Thyroid gland (tissue), 4 donors: ENCODE data around the gene STUB1. TPM values are rescaled to one million over a fixed set of nuclear protein-coding genes. Genes with fewer than 3 reads are reported as not detected.

ENCODE experiments used
- DNase-seq, 2 donors: peaks; one replicate each; pipeline ENCODE4 v3.0.0-alpha.2; 2019
- H3K27ac ChIP-seq, 3 donors: fragments of 200-600 bp; sonication (generic); 1 replicate in 2 of 3; 2 replicates in 1 of 3; pipeline ENCODE4 v1.5.1; 2016 to 2019; ENCODE audit warnings: mild to moderate bottlenecking in 1 of 3, moderate library complexity in 1 of 3
- H3K27me3 ChIP-seq: fragments of 200-600 bp; sonication (generic); one replicate; pipeline ENCODE4 v1.5.1; 2019
- H3K36me3 ChIP-seq, 2 donors: fragments of 200-600 bp; sonication (generic); one replicate each; pipeline ENCODE4 v1.5.1; 2016 to 2019
- H3K4me1 ChIP-seq, 2 donors: fragments of 200-600 bp; sonication (generic); one replicate each; pipeline ENCODE4 v1.5.1; 2017 to 2019
- H3K4me3 ChIP-seq, 3 donors: fragments of 200-600 bp; sonication (generic); replicated peaks in 1 of 3; 1 replicate in 2 of 3; 2 replicates in 1 of 3; pipeline ENCODE4 v1.5.1; 2016; ENCODE audit warnings: mild to moderate bottlenecking in 1 of 3
- H3K9me3 ChIP-seq: fragments of 200-600 bp; sonication (generic); one replicate; pipeline ENCODE4 v1.5.1; 2017
- POLR2A ChIP-seq, 2 donors: fragments of 450-650 bp; IDR thresholded peaks; one replicate each; pipeline ENCODE4 v1.6.1; 2017; ENCODE audit warnings: antibody characterized with exemption in 2 of 2, mild to moderate bottlenecking in 2 of 2, moderate library complexity in 1 of 2
- WGBS, 2 donors: methylation state at CpG; one replicate each; pipeline ENCODE4 v1.1.5; 2017; 5-methylcytosine and 5-hydroxymethylcytosine counted together
- intact Hi-C: fragments of 100-400 bp; cut with DNase I; formaldehyde crosslinking; loops from one replicate; pipeline ENCODE4 v1.15.1; 2023
- total RNA-seq, 4 donors: library from RNA; depleted of rRNA; stranded (reverse); fragments of >200 nt; gene quantifications; one replicate each; pipeline ENCODE4 v1.2.3, GENCODE V29; 2016
- TF ChIP-seq, protein P1 (sequence below), 6 experiments: fragments of 200-600 bp in 3 of 6; fragments of 450-650 bp in 3 of 6; sonication (generic) in 3 of 6; IDR thresholded peaks; one replicate each; pipeline ENCODE4 v1.5.1; 2016 to 2019; ENCODE audit warnings: antibody characterized with exemption in 6 of 6, mild to moderate bottlenecking in 2 of 6, inconsistent platforms in 1 of 6, moderate library complexity in 1 of 6

Gene STUB1
- total RNA-seq, 4 donors from 2014 or later: 134 to 206 (median 162) TPM

DNA sequence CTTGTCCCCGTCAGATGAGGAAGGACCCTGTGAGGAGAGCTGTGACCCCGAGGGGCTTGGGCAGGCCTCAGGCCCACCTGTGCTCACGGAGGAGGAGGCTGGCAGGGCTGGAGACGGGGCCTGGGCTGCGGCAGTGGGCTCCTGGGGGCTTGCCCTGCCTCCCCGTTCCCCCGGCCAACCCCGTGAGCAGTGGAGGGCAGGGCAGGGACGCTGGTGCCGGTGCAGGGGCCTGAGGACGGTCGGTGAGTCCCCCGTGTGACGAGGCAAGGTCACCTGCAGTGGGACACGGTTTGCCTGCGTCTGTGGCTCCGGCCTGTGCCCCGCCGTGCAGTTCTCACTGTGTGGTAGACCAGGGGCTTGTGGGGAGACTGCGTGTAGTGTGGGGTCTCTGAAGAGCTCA, 20.6 kb upstream of the STUB1 start:
- Histone ChIP-seq H3K27me3 (no peaks in the 10 kb centered on the region), H3K9me3 (no peaks in the 10 kb centered on the region), H3K36me3 (no peaks in the 10 kb centered on the region), H3K4me1 (peaks cover 5 to 12% of the 10 kb centered on the region in 2 donors), H3K4me3 (no peak overlapping the region), H3K27ac (no peak overlapping the region)
- intact Hi-C loops: no loop called here
- WGBS, 2 donors: 91 to 100% methylated on average over 1 to 8 of the region's 20 CpGs
- no peak for TF ChIP-seq POLR2A (IDR thresholded peaks at IDR 0.05)
- TF ChIP-seq, protein P1, sequence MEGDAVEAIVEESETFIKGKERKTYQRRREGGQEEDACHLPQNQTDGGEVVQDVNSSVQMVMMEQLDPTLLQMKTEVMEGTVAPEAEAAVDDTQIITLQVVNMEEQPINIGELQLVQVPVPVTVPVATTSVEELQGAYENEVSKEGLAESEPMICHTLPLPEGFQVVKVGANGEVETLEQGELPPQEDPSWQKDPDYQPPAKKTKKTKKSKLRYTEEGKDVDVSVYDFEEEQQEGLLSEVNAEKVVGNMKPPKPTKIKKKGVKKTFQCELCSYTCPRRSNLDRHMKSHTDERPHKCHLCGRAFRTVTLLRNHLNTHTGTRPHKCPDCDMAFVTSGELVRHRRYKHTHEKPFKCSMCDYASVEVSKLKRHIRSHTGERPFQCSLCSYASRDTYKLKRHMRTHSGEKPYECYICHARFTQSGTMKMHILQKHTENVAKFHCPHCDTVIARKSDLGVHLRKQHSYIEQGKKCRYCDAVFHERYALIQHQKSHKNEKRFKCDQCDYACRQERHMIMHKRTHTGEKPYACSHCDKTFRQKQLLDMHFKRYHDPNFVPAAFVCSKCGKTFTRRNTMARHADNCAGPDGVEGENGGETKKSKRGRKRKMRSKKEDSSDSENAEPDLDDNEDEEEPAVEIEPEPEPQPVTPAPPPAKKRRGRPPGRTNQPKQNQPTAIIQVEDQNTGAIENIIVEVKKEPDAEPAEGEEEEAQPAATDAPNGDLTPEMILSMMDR (IDR thresholded peaks at IDR 0.05): no peak
- no peak for DNase-seq

DNA sequence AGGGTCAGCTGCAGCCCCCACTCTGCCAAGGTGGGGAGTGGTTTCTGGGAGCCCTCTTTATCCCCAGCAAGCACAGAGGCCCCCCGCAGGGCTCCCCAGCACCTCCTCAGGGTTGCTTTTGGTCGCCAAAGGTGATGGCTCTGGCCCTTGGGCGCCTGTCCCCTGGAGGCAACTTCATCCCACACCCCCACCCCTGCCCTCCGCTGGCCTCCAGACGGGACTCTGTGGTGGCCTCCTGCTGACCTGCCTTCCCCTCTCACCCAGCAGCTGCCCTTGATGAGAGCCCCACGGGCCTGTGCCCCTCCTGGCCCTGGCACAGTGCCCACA, 20.1 kb upstream of the STUB1 start:
- peak overlapping the region in 1 of 3 donors; percentile 63 for H3K27ac ChIP-seq
- TF ChIP-seq POLR2A (IDR thresholded peaks at IDR 0.05): no peak
- TF ChIP-seq, protein P1 (IDR thresholded peaks at IDR 0.05): no peak

DNA sequence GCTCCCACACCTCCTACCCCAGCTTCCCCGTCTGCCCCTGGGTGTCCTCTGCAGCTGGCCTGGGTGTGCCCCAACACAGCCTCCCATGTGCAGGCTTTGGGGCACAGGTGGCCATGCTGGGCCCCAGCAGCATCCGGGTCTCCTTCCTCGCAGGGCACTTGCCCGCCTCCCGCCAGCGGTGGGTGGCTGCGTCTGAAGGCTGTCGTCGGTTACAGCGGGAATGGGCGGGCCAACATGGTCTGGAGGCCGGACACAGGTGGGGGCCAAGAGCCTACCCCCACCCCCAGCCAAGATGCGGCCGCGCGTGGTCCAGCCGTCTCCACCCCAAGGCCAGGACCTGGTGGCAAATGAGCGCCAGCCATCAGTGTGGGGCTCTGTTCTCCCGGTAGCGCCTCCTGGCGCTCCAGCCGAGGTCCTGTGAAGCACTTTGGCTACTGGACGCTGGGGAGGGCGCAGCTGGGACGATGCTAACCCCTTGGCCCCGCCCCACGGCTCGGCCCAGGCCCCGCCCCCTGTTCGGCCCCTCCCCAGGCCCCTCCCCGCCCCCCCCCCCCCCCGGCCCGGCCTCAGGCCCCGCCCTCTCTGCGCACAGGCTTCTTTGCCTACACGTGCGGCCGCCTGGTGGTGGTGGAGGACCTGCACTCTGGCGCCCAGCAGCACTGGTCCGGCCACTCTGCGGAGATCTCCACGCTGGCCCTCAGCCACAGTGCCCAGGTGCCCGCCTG, 19.6 kb upstream of the STUB1 start:
- Histone ChIP-seq H3K4me3 (no peak overlapping the region), H3K36me3 (no peaks in the 10 kb centered on the region), H3K27me3 (no peaks in the 10 kb centered on the region), H3K27ac (peak overlapping the region in 1 of 3 donors; percentile 63), H3K9me3 (no peaks in the 10 kb centered on the region), H3K4me1 (peaks cover 5 to 12% of the 10 kb centered on the region in 2 donors)
- peak in 1 of 2 donors; percentile 33 for TF ChIP-seq POLR2A (IDR thresholded peaks at IDR 0.05)
- TF ChIP-seq, protein P1 (IDR thresholded peaks at IDR 0.05): peak; percentile 23 to 61 (median 42)
- intact Hi-C loops: no loop called here
- peak; percentile 93 to 97 for DNase-seq
- WGBS, 2 donors: 41 to 54% methylated on average over 12 to 24 of the region's 43 CpGs

More for the DNA sequence above, 20.1 kb upstream of the STUB1 start:
- 48 to 71% methylated on average over 2 to 5 of the region's 6 CpGs for WGBS, 2 donors
- Histone ChIP-seq H3K4me1 (peaks cover 5 to 12% of the 10 kb centered on the region in 2 donors), H3K36me3 (no peaks in the 10 kb centered on the region), H3K4me3 (no peak overlapping the region), H3K27me3 (no peaks in the 10 kb centered on the region), H3K9me3 (no peaks in the 10 kb centered on the region)
- intact Hi-C loops: no loop called here
- no peak for DNase-seq

DNA sequence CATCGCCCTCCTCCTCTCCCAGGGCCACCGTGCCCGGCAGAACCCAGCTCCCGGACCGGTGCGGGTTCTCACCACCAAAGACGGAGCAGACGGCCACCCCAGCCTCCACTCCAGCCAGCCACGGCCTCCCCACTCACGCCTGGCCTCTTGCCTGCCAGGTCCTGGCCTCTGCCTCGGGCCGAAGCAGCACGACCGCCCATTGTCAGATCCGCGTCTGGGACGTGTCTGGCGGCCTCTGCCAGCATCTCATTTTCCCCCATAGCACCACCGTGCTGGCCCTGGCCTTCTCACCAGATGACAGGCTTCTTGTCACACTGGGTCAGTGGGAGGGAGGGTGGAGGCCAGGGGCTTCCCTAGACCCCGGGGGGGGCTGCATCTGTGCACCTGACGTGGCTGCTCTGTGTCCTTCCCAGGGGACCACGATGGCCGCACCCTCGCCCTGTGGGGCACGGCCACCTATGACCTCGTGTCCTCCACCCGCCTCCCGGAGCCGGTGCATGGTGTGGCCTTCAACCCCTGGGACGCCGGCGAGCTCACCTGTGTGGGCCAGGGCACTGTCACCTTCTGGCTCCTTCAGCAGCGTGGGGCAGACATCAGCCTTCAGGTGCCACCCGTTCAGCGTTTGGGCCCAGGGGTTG, 18.9 kb upstream of the STUB1 start:
- no peak for TF ChIP-seq POLR2A (IDR thresholded peaks at IDR 0.05)
- TF ChIP-seq, protein P1 (IDR thresholded peaks at IDR 0.05): no peak
- no peak overlapping the region for H3K4me3 ChIP-seq
- intact Hi-C loops: no loop called here
- H3K4me1 ChIP-seq: peaks cover 5 to 12% of the 10 kb centered on the region in 2 donors
- H3K27me3 ChIP-seq: no peaks in the 10 kb centered on the region
- H3K27ac ChIP-seq: peak overlapping the region in 1 of 3 donors; percentile 63
- 55% methylated on average over 25 of the region's 35 CpGs; no CpG with 5 or more reads in 1 of the 2 donors for WGBS, 2 donors
- DNase-seq: no peak
- H3K36me3 ChIP-seq: no peaks in the 10 kb centered on the region
- no peaks in the 10 kb centered on the region for H3K9me3 ChIP-seq

DNA sequence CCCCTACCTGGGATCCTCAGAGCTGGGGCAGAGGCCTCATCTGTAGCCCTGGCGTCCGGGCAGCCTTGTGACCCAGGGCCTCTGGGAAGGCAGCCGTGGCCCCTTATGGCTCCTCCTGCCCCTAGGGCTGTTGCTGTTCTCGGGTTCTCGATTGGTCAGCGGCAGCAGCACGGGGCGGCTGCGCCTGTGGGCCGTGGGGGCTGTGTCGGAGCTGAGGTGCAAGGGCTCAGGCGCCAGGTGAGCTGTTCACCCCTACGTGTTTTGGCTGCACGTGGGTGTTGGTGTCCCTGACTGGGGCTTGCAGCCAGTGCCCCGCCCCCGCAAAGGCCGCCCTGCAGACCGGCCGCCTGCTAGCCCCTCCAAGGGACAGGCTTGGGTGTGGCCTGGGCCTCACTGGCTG, 18.1 kb upstream of the STUB1 start:
- 100% methylated on average over 3 to 5 of the region's 19 CpGs for WGBS, 2 donors
- Histone ChIP-seq H3K9me3 (no peaks in the 10 kb centered on the region), H3K27ac (no peak overlapping the region), H3K4me1 (peaks cover 5 to 12% of the 10 kb centered on the region in 2 donors), H3K36me3 (no peaks in the 10 kb centered on the region), H3K27me3 (no peaks in the 10 kb centered on the region), H3K4me3 (no peak overlapping the region)
- TF ChIP-seq, protein P1 (IDR thresholded peaks at IDR 0.05): no peak
- TF ChIP-seq POLR2A (IDR thresholded peaks at IDR 0.05): no peak
- intact Hi-C loops: no loop called here
- DNase-seq: no peak
